Embryonic facial prominence (tissue), 1 donor: ENCODE data around the gene PCDHGA4.
"Not testable (repeated sequence)": the region's sequence is repeated elsewhere in the genome, so short reads cannot be mapped to it uniquely, and the experiment has no call there.

Experiments used
- DNase-seq: peaks from one replicate; pipeline ENCODE4 v3.0.0-alpha.2; 2016; ENCODE audit errors: extremely low spot score

Gene PCDHGA4

DNA sequence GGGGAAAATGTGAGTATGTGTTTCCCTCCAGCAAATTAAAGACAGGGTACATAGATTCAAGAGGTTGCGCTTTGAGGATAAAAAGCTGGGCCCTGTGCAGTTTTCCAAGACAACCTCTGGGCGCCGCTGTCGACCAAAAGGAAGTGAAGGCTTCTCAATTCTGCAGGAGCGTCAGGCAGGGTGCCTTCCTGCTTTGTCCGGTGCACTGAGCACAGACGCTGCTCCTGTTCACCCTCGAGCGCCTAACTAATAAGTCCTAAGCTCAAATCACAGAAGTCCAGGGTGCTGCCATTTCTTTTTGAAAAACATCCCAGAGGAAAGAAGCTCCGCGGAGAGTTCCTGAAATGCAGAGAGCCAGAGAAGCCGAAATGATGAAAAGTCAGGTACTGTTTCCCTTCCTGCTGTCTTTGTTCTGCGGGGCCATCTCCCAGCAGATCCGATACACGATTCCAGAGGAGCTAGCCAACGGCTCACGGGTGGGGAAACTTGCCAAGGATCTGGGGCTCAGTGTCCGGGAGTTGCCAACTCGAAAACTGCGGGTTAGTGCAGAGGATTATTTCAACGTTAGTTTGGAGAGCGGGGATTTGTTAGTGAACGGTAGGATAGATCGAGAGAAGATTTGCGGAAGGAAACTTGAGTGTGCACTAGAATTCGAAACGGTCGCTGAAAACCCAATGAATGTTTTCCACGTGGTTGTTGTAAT lies 4.8 kb upstream of the PCDHGA4 start, which contains the start of gene PCDHGB1:
Gene PCDHGB1 (plus strand): TSS at position 183 of the 703 bp plus-strand sequence. CDS start 162 bp downstream, at position 345.
- no peak for DNase-seq

DNA sequence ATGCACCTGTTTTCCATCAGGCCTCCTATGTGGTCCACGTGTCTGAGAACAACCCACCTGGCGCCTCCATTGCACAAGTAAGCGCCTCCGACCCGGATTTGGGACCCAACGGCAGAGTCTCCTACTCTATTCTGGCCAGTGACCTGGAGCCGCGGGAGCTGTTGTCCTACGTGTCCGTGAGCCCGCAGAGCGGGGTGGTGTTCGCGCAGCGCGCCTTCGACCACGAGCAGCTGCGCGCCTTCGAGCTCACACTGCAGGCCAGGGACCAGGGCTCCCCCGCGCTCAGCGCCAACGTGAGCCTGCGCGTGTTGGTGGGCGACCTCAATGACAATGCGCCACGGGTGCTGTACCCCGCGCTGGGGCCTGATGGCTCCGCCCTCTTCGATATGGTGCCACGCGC lies 3.2 kb upstream of the PCDHGA4 start:
- no peak for DNase-seq

DNA sequence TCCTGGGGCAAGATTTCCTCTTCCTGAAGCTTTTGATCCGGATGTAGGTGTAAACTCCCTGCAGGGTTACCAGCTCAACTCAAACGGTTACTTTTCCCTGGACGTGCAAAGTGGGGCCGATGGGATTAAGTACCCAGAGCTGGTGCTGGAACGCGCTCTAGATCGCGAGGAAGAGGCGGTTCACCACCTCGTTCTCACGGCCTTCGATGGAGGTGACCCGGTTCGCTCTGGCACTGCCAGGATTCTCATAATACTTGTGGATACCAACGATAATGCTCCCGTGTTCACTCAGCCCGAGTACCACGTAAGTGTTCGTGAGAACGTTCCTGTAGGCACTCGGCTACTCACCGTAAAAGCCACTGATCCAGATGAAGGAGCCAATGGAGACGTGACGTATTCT lies 820 bp downstream of the PCDHGA4 start:
- no peak for DNase-seq

DNA sequence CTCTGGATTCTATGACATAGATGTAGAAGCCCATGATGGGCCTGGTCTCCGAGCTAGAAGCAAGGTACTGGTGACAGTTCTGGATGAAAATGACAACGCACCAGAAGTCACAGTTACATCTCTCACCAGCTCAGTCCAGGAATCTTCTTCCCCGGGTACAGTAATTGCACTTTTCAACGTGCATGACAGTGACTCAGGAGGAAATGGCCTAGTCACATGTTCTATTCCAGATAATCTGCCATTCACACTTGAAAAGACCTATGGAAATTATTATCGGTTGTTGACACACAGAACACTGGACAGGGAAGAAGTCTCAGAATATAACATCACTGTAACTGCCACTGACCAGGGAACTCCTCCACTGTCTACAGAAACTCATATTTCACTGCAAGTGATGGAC lies 1.3 kb downstream of the PCDHGA4 start:
- no peak for DNase-seq

DNA sequence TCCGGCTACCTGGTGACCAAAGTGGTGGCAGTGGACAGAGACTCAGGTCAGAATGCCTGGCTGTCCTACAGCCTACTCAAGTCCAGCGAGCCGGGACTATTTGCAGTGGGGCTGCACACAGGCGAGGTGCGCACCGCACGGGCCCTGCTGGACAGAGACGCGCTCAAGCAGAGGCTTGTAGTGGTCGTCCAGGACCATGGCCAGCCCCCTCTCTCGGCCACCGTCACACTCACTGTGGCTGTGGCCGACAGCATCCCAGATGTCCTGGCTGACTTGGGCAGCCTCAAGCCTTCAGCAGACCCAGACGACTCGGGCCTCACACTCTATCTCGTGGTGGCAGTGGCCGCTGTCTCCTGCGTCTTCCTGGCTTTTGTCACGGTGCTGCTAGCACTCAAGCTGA lies 2.1 kb downstream of the PCDHGA4 start:
- DNase-seq: no peak

DNA sequence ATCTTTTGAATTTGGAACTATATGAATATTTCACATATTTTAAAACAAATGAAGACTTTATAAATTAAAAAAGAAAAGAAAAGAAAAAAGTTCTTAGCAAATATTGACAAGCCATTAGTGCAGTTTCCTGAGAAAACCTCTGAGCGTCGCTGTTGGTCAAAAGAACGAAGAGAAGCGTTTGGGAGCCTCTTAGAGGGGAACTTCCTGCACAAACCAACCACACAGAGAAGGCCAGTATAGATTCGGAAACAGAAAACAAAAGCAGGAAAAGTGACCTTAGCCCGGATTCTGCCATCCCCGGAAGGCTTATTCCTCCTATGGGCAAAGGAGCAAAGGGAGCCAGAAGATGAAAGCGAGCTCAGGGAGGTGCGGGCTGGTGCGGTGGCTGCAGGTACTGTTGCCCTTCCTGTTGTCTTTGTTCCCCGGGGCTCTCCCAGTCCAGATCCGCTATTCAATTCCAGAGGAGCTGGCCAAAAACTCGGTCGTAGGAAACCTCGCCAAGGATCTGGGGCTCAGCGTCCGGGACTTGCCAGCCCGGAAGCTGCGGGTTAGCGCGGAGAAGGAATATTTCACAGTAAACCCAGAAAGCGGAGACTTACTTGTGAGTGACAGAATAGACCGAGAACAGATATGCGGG lies 5.1 kb downstream of the PCDHGA4 start, which contains the start of gene PCDHGB2:
Gene PCDHGB2 (plus strand): TSS at position 205 of the 637 bp plus-strand sequence. CDS start 142 bp downstream, at position 347.
- no peak for DNase-seq

DNA sequence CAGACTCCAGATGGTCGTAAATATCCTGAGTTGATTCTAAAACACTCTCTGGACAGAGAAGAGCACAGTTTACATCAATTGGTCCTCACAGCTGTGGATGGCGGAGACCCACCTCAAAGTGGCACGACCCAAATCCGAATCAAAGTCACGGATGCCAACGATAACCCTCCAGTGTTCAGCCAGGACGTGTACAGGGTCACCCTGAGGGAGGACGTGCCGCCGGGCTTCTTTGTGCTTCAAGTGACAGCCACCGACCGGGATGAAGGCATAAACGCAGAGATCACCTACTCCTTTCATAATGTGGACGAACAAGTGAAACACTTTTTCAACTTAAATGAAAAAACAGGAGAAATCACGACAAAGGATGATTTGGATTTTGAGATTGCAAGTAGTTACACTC lies 5.9 kb downstream of the PCDHGA4 start:
- no peak for DNase-seq

DNA sequence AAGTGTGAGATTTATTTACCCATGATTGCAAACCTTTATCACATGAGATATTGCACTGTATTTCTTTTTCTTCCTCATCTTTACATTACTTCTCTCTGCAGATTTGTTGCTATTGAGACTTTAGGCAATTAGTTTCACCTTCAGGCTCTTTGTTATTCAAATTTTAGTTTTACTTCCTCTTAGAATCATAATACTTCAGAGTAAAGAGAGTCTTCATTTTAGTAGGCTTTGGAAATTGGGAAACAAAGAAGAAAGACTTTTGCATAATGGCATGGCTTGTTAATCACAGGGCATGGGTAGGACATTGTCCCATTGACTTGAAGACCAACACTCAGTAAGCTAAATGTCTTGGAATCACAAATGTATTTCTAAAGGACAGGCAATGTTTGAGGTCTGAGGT lies 7.9 kb downstream of the PCDHGA4 start:
- no peak for DNase-seq

DNA sequence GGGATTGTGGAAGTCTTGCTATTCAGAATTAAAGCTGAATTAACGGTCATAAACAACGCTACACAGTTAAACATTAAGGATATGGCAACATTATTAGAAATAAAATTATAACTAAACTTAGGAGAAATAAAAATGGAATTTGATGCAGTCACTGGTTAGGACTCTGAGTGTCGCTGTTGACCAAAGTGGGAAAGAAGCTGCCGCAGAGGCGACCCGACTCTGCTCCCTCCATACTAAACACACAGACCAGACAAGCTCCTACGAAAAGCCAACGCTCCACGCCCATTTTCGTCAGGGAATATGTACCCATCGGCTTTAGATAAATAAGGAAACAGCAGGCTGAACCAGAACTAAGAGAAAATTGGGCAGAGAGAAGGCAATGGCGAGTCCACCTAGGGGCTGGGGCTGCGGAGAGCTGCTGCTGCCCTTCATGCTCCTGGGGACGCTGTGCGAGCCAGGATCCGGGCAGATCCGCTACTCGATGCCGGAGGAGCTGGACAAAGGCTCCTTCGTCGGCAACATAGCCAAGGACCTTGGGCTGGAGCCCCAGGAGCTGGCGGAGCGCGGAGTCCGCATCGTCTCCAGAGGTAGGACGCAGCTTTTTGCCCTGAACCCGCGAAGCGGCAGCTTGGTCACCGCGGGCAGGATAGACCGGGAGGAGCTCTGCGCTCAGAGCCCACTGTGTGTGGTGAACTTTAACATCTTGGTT lies 9.3 kb downstream of the PCDHGA4 start, which contains the start of gene PCDHGA5:
Gene PCDHGA5 (plus strand): TSS at position 211 of the 709 bp plus-strand sequence. CDS start 169 bp downstream, at position 380.
- DNase-seq: no peak

DNA sequence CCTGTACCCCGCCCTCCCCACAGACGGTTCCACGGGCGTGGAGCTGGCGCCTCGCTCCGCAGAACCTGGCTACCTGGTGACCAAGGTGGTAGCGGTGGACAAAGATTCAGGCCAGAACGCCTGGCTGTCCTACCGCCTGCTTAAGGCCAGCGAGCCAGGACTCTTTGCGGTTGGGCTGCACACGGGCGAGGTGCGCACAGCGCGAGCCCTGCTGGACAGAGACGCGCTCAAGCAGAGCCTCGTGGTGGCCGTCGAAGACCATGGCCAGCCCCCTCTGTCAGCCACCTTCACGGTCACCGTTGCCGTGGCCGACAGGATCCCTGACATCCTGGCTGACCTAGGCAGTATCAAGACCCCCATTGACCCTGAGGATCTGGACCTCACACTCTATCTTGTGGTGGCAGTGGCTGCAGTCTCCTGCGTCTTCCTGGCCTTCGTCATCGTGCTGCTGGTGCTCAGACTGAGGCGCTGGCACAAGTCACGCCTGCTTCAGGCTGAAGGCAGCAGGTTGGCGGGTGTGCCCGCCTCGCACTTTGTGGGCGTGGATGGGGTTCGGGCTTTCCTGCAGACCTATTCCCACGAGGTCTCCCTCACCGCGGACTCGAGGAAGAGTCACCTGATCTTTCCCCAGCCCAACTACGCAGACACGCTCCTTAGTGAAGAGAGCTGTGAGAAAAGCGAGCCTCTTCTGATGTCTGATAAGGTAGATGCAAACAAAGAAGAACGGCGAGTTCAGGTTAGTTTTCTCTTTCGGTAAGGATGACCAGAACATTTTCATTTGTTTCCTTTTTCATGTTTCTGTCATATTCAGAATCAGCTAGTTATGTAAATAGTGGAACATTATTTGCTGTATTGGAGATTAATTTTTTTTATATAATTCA lies 11.4 kb downstream of the PCDHGA4 start:
- DNase-seq: no peak

DNA sequence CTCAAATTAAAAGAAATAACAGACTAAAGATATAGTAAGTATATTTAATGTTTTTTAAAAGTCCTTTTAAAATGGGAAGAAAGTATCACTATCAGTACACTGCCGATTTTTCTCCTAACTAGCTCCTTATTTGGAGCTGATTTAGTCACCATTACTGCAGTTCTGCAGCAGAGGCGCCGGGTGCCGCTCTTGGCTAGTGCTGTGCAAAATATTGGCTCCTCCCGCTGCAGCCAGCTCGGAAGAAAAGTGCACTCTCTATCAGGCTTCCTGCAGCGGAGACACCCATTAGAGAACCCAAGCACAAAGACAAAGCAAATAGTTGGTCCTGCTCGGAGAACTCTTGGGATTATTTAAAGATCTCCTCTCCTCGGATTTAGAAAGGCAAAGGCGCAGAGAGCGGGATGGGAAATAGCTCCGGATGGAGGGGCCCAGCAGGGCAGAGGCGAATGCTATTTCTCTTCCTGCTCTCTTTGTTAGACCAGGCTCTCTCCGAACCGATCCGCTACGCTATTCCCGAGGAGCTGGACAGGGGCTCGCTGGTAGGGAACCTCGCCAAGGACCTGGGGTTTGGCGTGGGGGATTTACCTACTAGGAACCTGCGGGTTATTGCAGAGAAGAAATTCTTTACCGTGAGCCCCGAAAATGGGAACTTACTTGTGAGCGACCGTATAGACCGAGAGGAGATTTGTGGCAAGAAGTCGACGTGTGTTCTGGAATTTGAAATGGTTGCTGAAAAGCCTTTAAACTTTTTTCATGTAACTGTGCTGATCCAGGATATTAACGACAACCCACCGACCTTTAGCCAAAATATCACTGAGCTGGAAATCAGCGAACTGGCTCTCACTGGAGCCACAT lies 15.4 kb downstream of the PCDHGA4 start, which contains the start of gene PCDHGB3:
Gene PCDHGB3 (plus strand): TSS at position 249 of the 855 bp plus-strand sequence. CDS start 153 bp downstream, at position 402.
- DNase-seq: no peak

DNA sequence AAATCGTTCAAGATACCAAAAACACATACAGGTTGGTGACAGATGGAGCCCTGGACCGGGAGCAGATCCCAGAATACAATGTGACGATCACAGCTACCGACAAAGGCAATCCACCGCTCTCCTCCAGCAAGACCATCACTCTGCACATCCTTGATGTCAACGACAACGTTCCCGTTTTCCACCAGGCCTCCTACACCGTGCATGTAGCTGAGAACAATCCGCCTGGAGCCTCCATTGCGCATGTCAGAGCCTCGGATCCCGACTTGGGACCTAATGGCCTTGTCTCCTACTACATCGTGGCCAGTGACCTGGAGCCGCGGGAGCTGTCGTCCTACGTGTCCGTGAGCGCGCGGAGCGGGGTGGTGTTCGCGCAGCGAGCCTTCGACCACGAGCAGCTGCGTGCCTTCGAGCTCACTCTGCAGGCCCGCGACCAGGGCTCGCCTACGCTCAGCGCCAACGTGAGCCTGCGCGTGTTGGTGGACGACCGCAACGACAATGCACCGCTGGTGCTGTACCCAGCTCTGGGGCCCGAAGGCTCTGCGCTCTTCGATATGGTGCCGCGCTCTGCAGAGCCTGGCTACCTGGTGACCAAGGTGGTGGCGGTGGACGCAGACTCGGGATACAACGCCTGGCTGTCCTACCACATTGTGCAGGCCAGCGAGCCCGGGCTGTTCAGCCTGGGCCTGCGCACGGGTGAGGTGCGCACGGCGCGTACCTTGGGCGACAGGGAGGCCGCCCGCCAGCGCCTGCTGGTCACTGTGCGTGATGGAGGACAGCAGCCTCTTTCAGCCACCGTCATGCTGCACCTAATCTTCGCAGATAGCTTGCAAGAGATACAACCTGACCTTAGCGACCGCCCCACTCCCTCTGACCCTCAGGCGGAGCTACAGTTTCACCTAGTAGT lies 17.0 kb downstream of the PCDHGA4 start:
- DNase-seq: no peak

DNA sequence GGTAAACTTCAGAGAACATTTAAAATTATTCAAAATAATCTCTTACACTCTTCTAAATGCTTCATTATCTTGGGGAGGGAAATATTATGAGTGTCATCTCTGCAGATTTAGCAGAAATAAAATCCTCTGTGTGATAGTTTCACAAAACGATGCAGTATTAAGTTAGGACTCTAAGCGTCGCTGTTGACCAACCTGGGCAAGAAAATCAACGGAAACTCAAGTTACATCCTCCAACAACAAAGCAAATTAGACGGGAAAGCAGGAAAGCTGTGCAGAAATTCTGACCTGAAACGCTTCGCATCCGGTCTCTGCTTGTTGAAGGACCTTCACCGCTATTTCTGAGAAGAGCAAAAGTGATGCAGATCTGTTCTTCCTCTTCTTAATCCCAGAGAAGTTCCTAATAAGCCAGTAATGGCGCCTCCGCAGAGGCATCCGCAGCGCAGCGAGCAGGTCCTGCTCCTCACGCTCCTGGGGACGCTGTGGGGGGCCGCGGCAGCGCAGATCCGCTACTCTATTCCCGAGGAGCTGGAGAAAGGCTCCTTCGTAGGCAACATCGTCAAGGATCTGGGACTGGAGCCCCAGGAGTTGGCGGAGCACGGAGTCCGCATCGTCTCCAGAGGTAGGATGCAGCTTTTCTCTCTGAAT lies 19.0 kb downstream of the PCDHGA4 start, which contains the start of gene PCDHGA6:
Gene PCDHGA6 (plus strand): TSS at position 219 of the 645 bp plus-strand sequence. CDS start 193 bp downstream, at position 412.
- no peak for DNase-seq

DNA sequence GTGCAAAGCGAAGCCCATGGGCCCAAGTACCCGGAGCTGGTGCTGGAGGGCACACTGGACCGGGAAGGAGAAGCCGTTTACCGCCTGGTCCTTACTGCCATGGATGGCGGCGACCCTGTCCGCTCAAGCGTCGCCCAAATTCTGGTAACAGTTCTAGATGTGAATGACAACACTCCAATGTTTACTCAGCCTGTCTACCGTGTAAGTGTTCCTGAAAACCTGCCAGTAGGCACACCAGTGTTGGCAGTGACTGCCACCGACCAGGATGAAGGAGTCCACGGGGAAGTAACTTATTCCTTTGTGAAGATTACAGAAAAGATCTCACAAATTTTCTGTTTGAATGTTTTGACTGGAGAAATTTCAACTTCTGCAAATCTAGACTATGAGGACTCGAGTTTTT lies 19.8 kb downstream of the PCDHGA4 start:
- no peak for DNase-seq

DNA sequence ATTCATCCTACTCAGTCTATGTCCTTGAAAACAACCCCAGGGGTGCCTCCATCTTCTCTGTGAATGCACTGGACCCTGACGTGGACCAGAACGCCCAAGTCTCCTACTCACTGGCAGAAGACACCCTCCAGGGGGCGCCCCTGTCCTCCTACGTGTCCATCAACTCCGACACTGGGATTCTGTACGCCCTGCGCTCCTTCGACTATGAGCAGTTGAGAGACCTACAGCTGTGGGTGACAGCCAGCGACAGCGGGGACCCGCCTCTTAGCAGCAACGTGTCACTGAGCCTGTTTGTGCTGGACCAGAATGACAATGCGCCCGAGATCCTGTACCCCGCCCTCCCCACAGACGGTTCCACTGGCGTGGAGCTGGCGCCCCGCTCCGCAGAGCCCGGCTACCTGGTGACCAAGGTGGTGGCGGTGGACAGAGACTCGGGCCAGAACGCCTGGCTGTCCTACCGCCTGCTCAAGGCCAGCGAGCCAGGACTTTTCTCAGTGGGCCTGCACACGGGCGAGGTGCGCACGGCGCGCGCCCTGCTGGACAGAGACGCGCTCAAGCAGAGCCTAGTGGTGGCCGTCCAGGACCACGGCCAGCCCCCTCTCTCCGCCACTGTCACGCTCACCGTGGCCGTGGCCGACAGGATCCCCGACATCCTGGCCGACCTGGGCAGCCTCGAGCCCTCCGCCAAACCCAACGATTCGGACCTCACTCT lies 20.8 kb downstream of the PCDHGA4 start:
- not testable (repeated sequence) for DNase-seq

DNA sequence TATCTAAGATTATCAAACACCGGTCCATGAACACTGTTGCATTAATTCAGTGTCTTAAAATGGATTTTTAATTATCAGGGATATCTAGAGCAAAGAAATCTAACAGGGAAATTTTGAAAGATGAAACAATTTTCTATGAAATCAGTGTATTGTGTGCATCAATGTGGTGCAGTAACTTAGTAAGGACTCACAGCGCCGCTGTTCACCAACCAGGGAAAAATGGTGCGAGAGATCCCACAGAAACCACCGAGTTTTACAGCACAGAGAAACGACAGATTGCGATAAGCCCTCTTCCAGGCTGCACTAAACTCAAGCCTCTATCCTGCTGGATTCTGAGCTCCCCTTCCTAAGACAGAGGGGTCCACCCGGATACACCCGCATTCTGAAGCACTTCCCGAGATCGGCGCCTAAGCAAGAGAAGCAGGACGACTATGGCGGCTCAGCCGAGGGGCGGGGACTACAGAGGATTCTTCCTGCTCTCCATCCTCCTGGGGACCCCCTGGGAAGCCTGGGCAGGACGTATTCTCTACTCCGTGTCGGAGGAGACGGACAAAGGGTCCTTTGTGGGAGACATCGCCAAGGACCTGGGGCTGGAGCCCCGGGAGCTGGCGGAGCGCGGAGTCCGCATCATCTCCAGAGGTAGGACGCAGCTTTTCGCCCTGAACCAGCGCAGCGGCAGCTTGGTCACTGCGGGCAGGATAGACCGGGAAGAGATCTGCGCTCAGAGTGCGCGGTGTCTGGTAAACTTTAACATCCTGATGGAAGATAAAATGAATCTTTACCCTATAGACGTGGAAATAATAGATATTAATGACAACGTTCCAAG lies 27.9 kb downstream of the PCDHGA4 start, which contains the start of gene PCDHGA7:
Gene PCDHGA7 (plus strand): TSS at position 274 of the 826 bp plus-strand sequence. CDS start 158 bp downstream, at position 432.
- no peak for DNase-seq

DNA sequence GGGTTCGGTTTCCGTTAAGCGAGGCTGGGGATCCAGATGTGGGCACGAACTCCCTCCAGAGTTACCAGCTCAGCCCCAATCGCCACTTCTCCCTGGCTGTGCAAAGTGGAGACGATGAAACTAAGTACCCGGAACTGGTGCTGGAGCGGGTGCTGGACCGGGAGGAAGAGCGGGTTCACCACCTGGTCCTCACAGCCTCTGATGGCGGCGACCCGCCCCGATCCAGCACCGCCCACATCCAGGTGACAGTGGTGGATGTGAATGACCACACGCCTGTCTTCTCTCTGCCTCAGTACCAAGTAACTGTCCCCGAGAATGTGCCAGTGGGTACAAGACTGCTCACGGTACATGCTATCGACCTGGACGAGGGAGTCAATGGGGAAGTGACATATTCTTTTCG lies 28.5 kb downstream of the PCDHGA4 start:
- no peak for DNase-seq
